Fibroblast of lung (primary cell): Measurements from ENCODE around the gene TIAM2. TPM values are rescaled to one million over a fixed set of nuclear protein-coding genes. Genes with fewer than 3 reads are reported as not detected.

Experiments used
- DNase-seq, 2 donors: peaks; one replicate each; pipeline versions ENCODE4 v3.0.0 to v3.0.0-alpha.2; 2010; ENCODE audit warnings: low read depth in 2 of 2
- H2AFZ ChIP-seq: 2 replicates; pipeline ENCODE4 v1.5.1; 2012; ENCODE audit warnings: low read length, control low read depth, inconsistent platforms
- H3K27ac ChIP-seq: 2 replicates; pipeline ENCODE4 v1.5.1; 2011; ENCODE audit warnings: low read length, control low read depth; ENCODE audit not compliant: insufficient read depth
- H3K27me3 ChIP-seq: 2 replicates; pipeline ENCODE4 v1.5.1; 2011; ENCODE audit warnings: mild to moderate bottlenecking, low read length; ENCODE audit not compliant: control insufficient read depth, insufficient read depth
- H3K36me3 ChIP-seq: 2 replicates; pipeline ENCODE4 v1.5.1; 2011; ENCODE audit warnings: low read length; ENCODE audit not compliant: control insufficient read depth, insufficient read depth
- H3K4me1 ChIP-seq: 2 replicates; pipeline ENCODE4 v1.5.1; 2011; ENCODE audit warnings: low read length; ENCODE audit not compliant: control insufficient read depth, insufficient read depth; ENCODE audit errors: extremely low read depth
- H3K4me2 ChIP-seq: 2 replicates; pipeline ENCODE4 v1.5.1; 2011; ENCODE audit warnings: low read length, control low read depth; ENCODE audit not compliant: insufficient read depth; ENCODE audit errors: extremely low read depth
- H3K4me3 ChIP-seq, 4 experiments: fragments of 200-600 bp in 1 of 4; sonication (generic) in 1 of 4; replicated peaks in 1 of 4; 2 replicates each; pipeline ENCODE4 v1.5.1; 2011 to 2016; ENCODE audit warnings: low read length in 4 of 4, low read depth in 3 of 4, mild to moderate bottlenecking in 3 of 4, control low read depth in 2 of 4, inconsistent platforms in 1 of 4, mixed read lengths in 1 of 4; ENCODE audit not compliant: insufficient read depth in 1 of 4; ENCODE audit errors: control extremely low read depth in 1 of 4
- H3K79me2 ChIP-seq: 2 replicates; pipeline ENCODE4 v1.5.1; 2012; ENCODE audit warnings: mild to moderate bottlenecking, low read length, inconsistent platforms; ENCODE audit not compliant: control insufficient read depth, insufficient read depth
- H3K9ac ChIP-seq: 2 replicates; pipeline ENCODE4 v1.5.1; 2011; ENCODE audit warnings: mild to moderate bottlenecking, low read length, control low read depth; ENCODE audit not compliant: insufficient read depth
- H3K9me3 ChIP-seq: 2 replicates; pipeline ENCODE4 v1.5.1; 2012; ENCODE audit warnings: low read depth, low read length; ENCODE audit not compliant: control insufficient read depth, insufficient read depth
- H4K20me1 ChIP-seq: 2 replicates; pipeline ENCODE4 v1.5.1; 2011; ENCODE audit warnings: low read length; ENCODE audit not compliant: control insufficient read depth, insufficient read depth; ENCODE audit errors: extremely low read depth
- CTCF ChIP-seq, 2 donors: IDR thresholded peaks in 1 of 2; conservative IDR thresholded peaks in 1 of 2; 1 replicate in 1 of 2; 2 replicates in 1 of 2; pipeline ENCODE4 v1.5.1; 2011 to 2012; ENCODE audit warnings: low read length in 2 of 2, control low read depth in 1 of 2, inconsistent platforms in 1 of 2, low read depth in 1 of 2, mild to moderate bottlenecking in 1 of 2
- EZH2 ChIP-seq: IDR thresholded peaks from 2 replicates; pipeline ENCODE4 v1.5.1; 2012; ENCODE audit warnings: low read length, control low read depth, mild to moderate bottlenecking; ENCODE audit errors: missing control alignments
- polyA plus RNA-seq, 2 donors: library from polyadenylated mRNA; depleted of rRNA in 1 of 2; stranded (reverse) in 1 of 2; unstranded in 1 of 2; fragments of >200 nt; gene quantifications; 2 replicates each; pipeline ENCODE4 v1.2.1, GENCODE V29; 2011 to 2012; ENCODE audit warnings: missing spikeins in 1 of 2
- total RNA-seq: library from RNA; depleted of rRNA; stranded (reverse); fragments of >200 nt; gene quantifications from 2 replicates; pipeline ENCODE4 v1.2.1, GENCODE V29; 2014

The TIAM2 gene
- total and polyA plus RNA-seq, 2 donors (not counting 1 experiment from before 2014, with no cell fraction given), result 6.2 to 11.2 TPM

GRCh38 chr6:155022721-155023120, 27.6 kb downstream of the TIAM2 start:
- Histone ChIP-seq H2AFZ (no peak overlapping the region), H3K9me3 (no peaks in the 10 kb centered on the region), H4K20me1 (no peaks in the 10 kb centered on the region), H3K27me3 (no peaks in the 10 kb centered on the region), H3K4me2 (no peak overlapping the region), H3K4me3 (no peak overlapping the region), H3K27ac (no peak overlapping the region), H3K36me3 (no peaks in the 10 kb centered on the region), H3K9ac (no peak overlapping the region), H3K79me2 (no peaks in the 10 kb centered on the region), H3K4me1 (peaks cover 3% of the 10 kb centered on the region)
- DNase-seq, result no peak
- TF ChIP-seq CTCF (conservative IDR thresholded peaks at IDR 0.05 in 1 of 2, IDR thresholded peaks at IDR 0.05 in 1 of 2; ENCODE audit: low read depth in 1 of 2, low read length in 2 of 2) (no peak), EZH2 (no peak)

GRCh38 chr6:155023717-155024116, 28.6 kb downstream of the TIAM2 start:
- Histone ChIP-seq H3K27ac (no peak overlapping the region), H3K4me3 (no peak overlapping the region), H2AFZ (no peak overlapping the region), H3K4me2 (no peak overlapping the region), H4K20me1 (no peaks in the 10 kb centered on the region), H3K9ac (no peak overlapping the region), H3K27me3 (no peaks in the 10 kb centered on the region), H3K4me1 (peaks cover 3% of the 10 kb centered on the region), H3K79me2 (no peaks in the 10 kb centered on the region), H3K36me3 (no peaks in the 10 kb centered on the region), H3K9me3 (no peaks in the 10 kb centered on the region)
- DNase-seq, result no peak
- TF ChIP-seq EZH2 (no peak), CTCF (conservative IDR thresholded peaks at IDR 0.05 in 1 of 2, IDR thresholded peaks at IDR 0.05 in 1 of 2; ENCODE audit: low read depth in 1 of 2, low read length in 2 of 2) (no peak)

- H4K20me1 ChIP-seq, result no peaks in the 10 kb centered on the region
- TF ChIP-seq CTCF (conservative IDR thresholded peaks at IDR 0.05 in 1 of 2, IDR thresholded peaks at IDR 0.05 in 1 of 2; ENCODE audit: low read depth in 1 of 2, low read length in 2 of 2) (no peak), EZH2 (no peak)
- H3K79me2 ChIP-seq, result no peaks in the 10 kb centered on the region
These were observed 29.4 kb downstream of the TIAM2 start for GRCh38 chr6:155024391-155025027.

More at GRCh38 chr6:155024391-155025027, 29.4 kb downstream of the TIAM2 start:
- no peaks in the 10 kb centered on the region for H3K36me3 ChIP-seq
- H3K4me2 ChIP-seq, result no peak overlapping the region
- peaks cover 3% of the 10 kb centered on the region for H3K4me1 ChIP-seq
- no peak overlapping the region for H2AFZ ChIP-seq
- H3K27ac ChIP-seq, result no peak overlapping the region
- no peak for DNase-seq
- no peaks in the 10 kb centered on the region for H3K9me3 ChIP-seq
- no peak overlapping the region for H3K9ac ChIP-seq
- H3K27me3 ChIP-seq, result no peaks in the 10 kb centered on the region
- H3K4me3 ChIP-seq, result no peak overlapping the region
